SK-N-SH (cell line): Measurements from ENCODE around the gene TSHZ3. TPM values are rescaled to one million over a fixed set of nuclear protein-coding genes. Genes with fewer than 3 reads are reported as not detected.

Experiments
- CTCF ChIA-PET: fragments of 300-600, 350-600 bp; formaldehyde crosslinking; extraction: SDS; loops from one replicate; lab custom pipeline; 2021; lab: Yijun Ruan, JAX
- POLR2A ChIA-PET: fragments of 350-600 bp; sonication (Branson Sonifier 250); formaldehyde crosslinking; extraction: SDS; loops from one replicate; lab custom pipeline; 2020; ENCODE audit warnings: antibody characterized with exemption, inconsistent platforms; lab: Yijun Ruan, JAX
- DNase-seq: peaks from one replicate; pipeline ENCODE4 v3.0.0; 2012
- H2AFZ ChIP-seq: fragments of 200-600 bp; sonication (generic); 2 replicates; pipeline ENCODE4 v1.8.1; 2016; ENCODE audit warnings: antibody characterized with exemption, mild to moderate bottlenecking, low read depth
- H3F3A ChIP-seq: fragments of 200-600 bp; sonication (generic); replicated peaks from 2 replicates; pipeline ENCODE3; 2016; ENCODE audit warnings: antibody characterized with exemption, mild to moderate bottlenecking; ENCODE audit not compliant: insufficient read depth
- H3K27ac ChIP-seq, 2 experiments: fragments of 200-500 bp in 1 of 2; fragments of 200-600 bp in 1 of 2; sonication (Bioruptor generic) in 1 of 2; sonication (generic), shearing (Covaris generic) in 1 of 2; 2 replicates each; pipeline versions ENCODE4 v1.5.1 to v1.6.1; 2014 to 2016; ENCODE audit warnings: low read depth in 2 of 2, inconsistent platforms in 1 of 2, low read length in 1 of 2, mild to moderate bottlenecking in 1 of 2, mixed read lengths in 1 of 2
- H3K27me3 ChIP-seq: fragments of 200-600 bp; sonication (generic), shearing (Covaris generic); 2 replicates; pipeline ENCODE4 v1.6.1; 2016; ENCODE audit warnings: mixed run types; ENCODE audit not compliant: insufficient read depth
- H3K36me3 ChIP-seq, 2 experiments: fragments of 200-500 bp in 1 of 2; fragments of 200-600 bp in 1 of 2; sonication (Bioruptor generic) in 1 of 2; sonication (generic) in 1 of 2; replicated peaks in 1 of 2; 2 replicates each; pipeline versions ENCODE3 to v1.5.1; 2014 to 2016; ENCODE audit warnings: low read length in 1 of 2, mild to moderate bottlenecking in 1 of 2; ENCODE audit not compliant: insufficient read depth in 2 of 2, control insufficient read depth in 1 of 2
- H3K4me1 ChIP-seq, 2 experiments: fragments of 200-500 bp in 1 of 2; fragments of 200-600 bp in 1 of 2; sonication (Bioruptor generic) in 1 of 2; sonication (generic), shearing (Covaris generic) in 1 of 2; 2 replicates each; pipeline versions ENCODE4 v1.5.1 to v1.6.1; 2014 to 2016; ENCODE audit warnings: low read depth in 1 of 2, low read length in 1 of 2, mixed run types in 1 of 2; ENCODE audit not compliant: insufficient read depth in 2 of 2, control insufficient read depth in 1 of 2
- H3K4me2 ChIP-seq: fragments of 200-600 bp; sonication (generic), shearing (Covaris generic); 2 replicates; pipeline ENCODE4 v1.6.1; 2017; ENCODE audit warnings: mixed run types
- H3K4me3 ChIP-seq, 2 experiments: fragments of 200-500 bp in 1 of 2; fragments of 200-600 bp in 1 of 2; sonication (Bioruptor generic) in 1 of 2; sonication (generic), shearing (Covaris generic) in 1 of 2; 2 replicates each; pipeline versions ENCODE4 v1.5.1 to v1.8.1; 2014 to 2016; ENCODE audit warnings: low read depth in 2 of 2, inconsistent platforms in 1 of 2, low read length in 1 of 2, mild to moderate bottlenecking in 1 of 2, mixed read lengths in 1 of 2, moderate library complexity in 1 of 2
- H3K79me2 ChIP-seq: fragments of 200-600 bp; sonication (generic); 2 replicates; pipeline ENCODE4 v1.8.1; 2017; ENCODE audit warnings: mild to moderate bottlenecking; ENCODE audit not compliant: insufficient read depth
- H3K9ac ChIP-seq: fragments of 200-600 bp; sonication (generic); 2 replicates; pipeline ENCODE4 v1.6.1; 2017; ENCODE audit warnings: mixed run types
- H3K9me2 ChIP-seq: fragments of 200-600 bp; sonication (generic); 2 replicates; pipeline ENCODE4 v1.6.1; 2017; ENCODE audit warnings: mixed run types
- H3K9me3 ChIP-seq: fragments of 200-600 bp; sonication (generic); 2 replicates; pipeline ENCODE4 v1.6.1; 2017; ENCODE audit warnings: mixed run types, mild to moderate bottlenecking, moderate library complexity
- H4K20me1 ChIP-seq: fragments of 200-600 bp; sonication (generic); 2 replicates; pipeline ENCODE4 v1.6.1; 2017; ENCODE audit warnings: mild to moderate bottlenecking, mixed run types; ENCODE audit not compliant: insufficient read depth
- CHD2 ChIP-seq: fragments of 150-350 bp; IDR thresholded peaks from 2 replicates; pipeline ENCODE4 v1.6.1; 2018; ENCODE audit warnings: low read length; ENCODE audit not compliant: partially characterized antibody
- EP300 ChIP-seq, 2 experiments: IDR thresholded peaks; 2 replicates each; pipeline versions ENCODE4 v1.4.0 to v1.6.1; 2012; ENCODE audit warnings: borderline replicate concordance in 1 of 2, low read depth in 1 of 2, low read length in 1 of 2
- FOXJ3 ChIP-seq: sonication (generic); formaldehyde crosslinking; IDR thresholded peaks from 2 replicates; pipeline ENCODE4 v1.5.1; 2020; ENCODE audit warnings: mild to moderate bottlenecking, missing genetic modification reagents
- GABPA ChIP-seq: IDR thresholded peaks from 2 replicates; pipeline ENCODE4 v1.4.0; 2012; ENCODE audit warnings: low read depth, mild to moderate bottlenecking
- MXI1 ChIP-seq: IDR thresholded peaks from 2 replicates; pipeline ENCODE4 v1.6.1; 2012; ENCODE audit warnings: mild to moderate bottlenecking, low read depth, low read length, improper control_type of control experiment
- RCOR1 ChIP-seq: fragments of 150-350 bp; IDR thresholded peaks from 2 replicates; pipeline ENCODE4 v1.6.1; 2017; ENCODE audit warnings: antibody characterized with exemption, low read length
- REST ChIP-seq: IDR thresholded peaks from 2 replicates; pipeline ENCODE4 v1.6.1; 2012; ENCODE audit warnings: mild to moderate bottlenecking, low read depth, low read length, moderate library complexity
- TAF1 ChIP-seq: IDR thresholded peaks from 2 replicates; pipeline ENCODE4 v1.6.1; 2012; ENCODE audit warnings: low read depth, mild to moderate bottlenecking, low read length, moderate library complexity, borderline replicate concordance
- TCF12 ChIP-seq: IDR thresholded peaks from 2 replicates; pipeline ENCODE4 v1.4.0; 2012
- WGBS: methylation state at CpG from one replicate; pipeline ENCODE4 v1.1.6; 2017; ENCODE audit warnings: low lambda C conversion rate; 5-methylcytosine and 5-hydroxymethylcytosine counted together
- polyA plus RNA-seq, 3 experiments: library from polyadenylated mRNA; depleted of rRNA; stranded (reverse); fragments of >200 nt; gene quantifications; 2 replicates each; pipeline ENCODE4 v1.2.3, GENCODE V29; 2012
- TF ChIP-seq, protein P1 (sequence below): fragments of 150-350 bp; IDR thresholded peaks from 2 replicates; pipeline ENCODE4 v1.6.1; 2016; ENCODE audit warnings: mild to moderate bottlenecking, low read depth, low read length
- TF ChIP-seq, protein P2 (sequence below): IDR thresholded peaks from 2 replicates; pipeline ENCODE4; 2012

TSHZ3 gene, protein sequence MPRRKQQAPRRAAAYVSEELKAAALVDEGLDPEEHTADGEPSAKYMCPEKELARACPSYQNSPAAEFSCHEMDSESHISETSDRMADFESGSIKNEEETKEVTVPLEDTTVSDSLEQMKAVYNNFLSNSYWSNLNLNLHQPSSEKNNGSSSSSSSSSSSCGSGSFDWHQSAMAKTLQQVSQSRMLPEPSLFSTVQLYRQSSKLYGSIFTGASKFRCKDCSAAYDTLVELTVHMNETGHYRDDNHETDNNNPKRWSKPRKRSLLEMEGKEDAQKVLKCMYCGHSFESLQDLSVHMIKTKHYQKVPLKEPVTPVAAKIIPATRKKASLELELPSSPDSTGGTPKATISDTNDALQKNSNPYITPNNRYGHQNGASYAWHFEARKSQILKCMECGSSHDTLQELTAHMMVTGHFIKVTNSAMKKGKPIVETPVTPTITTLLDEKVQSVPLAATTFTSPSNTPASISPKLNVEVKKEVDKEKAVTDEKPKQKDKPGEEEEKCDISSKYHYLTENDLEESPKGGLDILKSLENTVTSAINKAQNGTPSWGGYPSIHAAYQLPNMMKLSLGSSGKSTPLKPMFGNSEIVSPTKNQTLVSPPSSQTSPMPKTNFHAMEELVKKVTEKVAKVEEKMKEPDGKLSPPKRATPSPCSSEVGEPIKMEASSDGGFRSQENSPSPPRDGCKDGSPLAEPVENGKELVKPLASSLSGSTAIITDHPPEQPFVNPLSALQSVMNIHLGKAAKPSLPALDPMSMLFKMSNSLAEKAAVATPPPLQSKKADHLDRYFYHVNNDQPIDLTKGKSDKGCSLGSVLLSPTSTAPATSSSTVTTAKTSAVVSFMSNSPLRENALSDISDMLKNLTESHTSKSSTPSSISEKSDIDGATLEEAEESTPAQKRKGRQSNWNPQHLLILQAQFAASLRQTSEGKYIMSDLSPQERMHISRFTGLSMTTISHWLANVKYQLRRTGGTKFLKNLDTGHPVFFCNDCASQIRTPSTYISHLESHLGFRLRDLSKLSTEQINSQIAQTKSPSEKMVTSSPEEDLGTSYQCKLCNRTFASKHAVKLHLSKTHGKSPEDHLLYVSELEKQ
- 3.0 and 3.3 TPM in 2 replicates for polyA plus RNA-seq (2012; rRNA removed)
- 2.5 and 2.8 TPM in 2 replicates for polyA plus RNA-seq (2012; cell fraction: cytosol; rRNA removed)
- polyA plus RNA-seq (2012; cell fraction: nucleus; rRNA removed) = 13.7 and 14.0 TPM in 2 replicates

DNA sequence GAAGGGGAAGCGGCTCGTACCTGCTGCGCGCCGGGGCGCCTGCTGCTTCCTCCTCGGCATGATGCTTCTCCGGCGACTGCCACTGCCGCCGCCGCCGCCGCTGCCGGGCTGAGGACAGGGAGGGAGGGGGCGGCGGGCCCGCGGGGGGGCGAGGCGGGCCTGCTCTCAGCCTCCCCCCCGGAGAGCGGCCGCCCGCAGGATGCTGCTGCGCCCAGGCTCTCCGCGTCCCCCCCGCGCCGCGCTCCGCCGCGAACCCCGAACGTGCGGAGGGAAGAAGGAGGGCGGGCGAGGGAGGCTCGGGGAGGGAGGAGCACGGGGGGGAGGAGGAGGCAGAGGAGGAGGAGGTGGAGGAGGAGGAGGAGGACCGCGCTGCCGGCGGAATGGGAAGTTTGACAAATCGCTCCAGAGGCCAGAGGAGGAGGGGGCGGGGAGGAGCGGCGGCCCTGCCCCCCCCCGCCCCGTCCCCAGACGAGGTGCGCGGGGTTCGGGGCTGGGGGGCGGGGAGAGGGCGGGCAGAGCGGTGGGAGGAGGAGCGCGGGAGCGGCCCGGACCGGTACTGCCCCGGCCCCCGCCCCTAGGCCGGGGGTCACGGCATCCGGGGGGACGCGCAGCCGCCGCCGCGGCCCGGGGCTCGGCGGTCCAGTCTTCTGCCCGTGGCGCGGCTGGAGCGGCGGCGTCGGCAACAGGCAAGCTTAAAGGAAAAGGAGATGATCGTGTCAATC, at the start of gene TSHZ3:
Gene TSHZ3, minus strand, starts transcription at position 277 of the 722 bp plus-strand sequence. Its CDS starts 217 bp downstream, at position 60.
- H4K20me1 ChIP-seq = peaks cover 29% of the 10 kb centered on the region
- DNase-seq = peak; percentile 89
- CTCF ChIA-PET = interaction anchor here (0.6 to 2.3 kb wide), 4 partner anchors 8 to 1126 kb away, joined by 3 to 10 read pairs (median 4); no protein-coding TSS in a partner anchor

GRCh38 chr19:31397308-31397707, 48.1 kb upstream of the TSHZ3 start:
- WGBS = 29% methylated on average over 2 of the region's 2 CpGs
- CTCF ChIA-PET = no interaction called here
- no peaks in the 10 kb centered on the region; the same call in 1 of the 2 replicates for H3K27me3 ChIP-seq

More for the DNA sequence above, at the start of gene TSHZ3:
- H3F3A ChIP-seq = no peaks in the 10 kb centered on the region
- H3K27me3 ChIP-seq = no peaks in the 10 kb centered on the region
- H3K27ac ChIP-seq = peak within 1 kb of the TSS; percentile 75 to 83
- TF ChIP-seq, protein P1, sequence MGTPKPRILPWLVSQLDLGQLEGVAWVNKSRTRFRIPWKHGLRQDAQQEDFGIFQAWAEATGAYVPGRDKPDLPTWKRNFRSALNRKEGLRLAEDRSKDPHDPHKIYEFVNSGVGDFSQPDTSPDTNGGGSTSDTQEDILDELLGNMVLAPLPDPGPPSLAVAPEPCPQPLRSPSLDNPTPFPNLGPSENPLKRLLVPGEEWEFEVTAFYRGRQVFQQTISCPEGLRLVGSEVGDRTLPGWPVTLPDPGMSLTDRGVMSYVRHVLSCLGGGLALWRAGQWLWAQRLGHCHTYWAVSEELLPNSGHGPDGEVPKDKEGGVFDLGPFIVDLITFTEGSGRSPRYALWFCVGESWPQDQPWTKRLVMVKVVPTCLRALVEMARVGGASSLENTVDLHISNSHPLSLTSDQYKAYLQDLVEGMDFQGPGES = no peak
- TF ChIP-seq GABPA (no peak), FOXJ3 (CRISPR knock-in tag) (no peak), CHD2 (peak; percentile 50), TAF1 (no peak), TCF12 (no peak), EP300 (IDR thresholded peaks at IDR 0.05; ENCODE audit: borderline replicate concordance in 1 of 2, low read depth in 1 of 2, low read length in 1 of 2) (no peak), RCOR1 (no peak)
- TF ChIP-seq, protein P2, sequence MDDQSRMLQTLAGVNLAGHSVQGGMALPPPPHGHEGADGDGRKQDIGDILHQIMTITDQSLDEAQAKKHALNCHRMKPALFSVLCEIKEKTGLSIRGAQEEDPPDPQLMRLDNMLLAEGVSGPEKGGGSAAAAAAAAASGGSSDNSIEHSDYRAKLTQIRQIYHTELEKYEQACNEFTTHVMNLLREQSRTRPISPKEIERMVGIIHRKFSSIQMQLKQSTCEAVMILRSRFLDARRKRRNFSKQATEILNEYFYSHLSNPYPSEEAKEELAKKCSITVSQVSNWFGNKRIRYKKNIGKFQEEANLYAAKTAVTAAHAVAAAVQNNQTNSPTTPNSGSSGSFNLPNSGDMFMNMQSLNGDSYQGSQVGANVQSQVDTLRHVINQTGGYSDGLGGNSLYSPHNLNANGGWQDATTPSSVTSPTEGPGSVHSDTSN = peak; percentile 42; the same call in 1 of the 2 replicates
- peak within 1 kb of the TSS; percentile 78; the same call in 1 of the 2 replicates for H2AFZ ChIP-seq
- H3K36me3 ChIP-seq = peaks cover 0 to 3% of the 10 kb centered on the region in 2 experiments
- peak within 1 kb of the TSS; percentile 91 for H3K9ac ChIP-seq
- H3K9me3 ChIP-seq = no peaks in the 10 kb centered on the region
- H3K4me3 ChIP-seq = peak within 1 kb of the TSS; percentile 85 to 97
- 2% methylated on average over 25 of the region's 86 CpGs for WGBS
- peaks cover 23 to 42% of the 10 kb centered on the region in 2 experiments for H3K4me1 ChIP-seq
- POLR2A ChIA-PET = interaction anchor here (0.6 to 1.8 kb wide), 7 partner anchors 10 to 630 kb away, joined by 3 to 9 read pairs (median 3); no protein-coding TSS in a partner anchor
- no peaks in the 10 kb centered on the region for H3K9me2 ChIP-seq
- H3K79me2 ChIP-seq = peaks cover 66% of the 10 kb centered on the region
- H3K4me2 ChIP-seq = peak within 1 kb of the TSS; percentile 85

More at GRCh38 chr19:31397308-31397707, 48.1 kb upstream of the TSHZ3 start:
- Histone ChIP-seq H3K27ac (no peak overlapping the region), H4K20me1 (no peaks in the 10 kb centered on the region), H3K79me2 (no peaks in the 10 kb centered on the region), H3K4me2 (no peak overlapping the region), H3K36me3 (no peaks in the 10 kb centered on the region), H3K4me3 (no peak overlapping the region), H3K4me1 (no peaks in the 10 kb centered on the region), H2AFZ (no peak overlapping the region), H3K9ac (no peak overlapping the region), H3K9me3 (no peaks in the 10 kb centered on the region), H3F3A (no peaks in the 10 kb centered on the region), H3K9me2 (no peaks in the 10 kb centered on the region)
- DNase-seq = no peak
- peak; percentile 36; the same call in 1 of the 2 replicates for TF ChIP-seq REST
- no peak for TF ChIP-seq CHD2
- no peak for TF ChIP-seq MXI1
- POLR2A ChIA-PET = no interaction called here
